ENCODE measurements around the gene EPHB6. TPM values are rescaled to one million over a fixed set of nuclear protein-coding genes. Genes with fewer than 3 reads are reported as not detected.

Gene EPHB6
- polyA plus RNA-seq, 1 donor from 2014 or later = 25.3 TPM

DNA sequence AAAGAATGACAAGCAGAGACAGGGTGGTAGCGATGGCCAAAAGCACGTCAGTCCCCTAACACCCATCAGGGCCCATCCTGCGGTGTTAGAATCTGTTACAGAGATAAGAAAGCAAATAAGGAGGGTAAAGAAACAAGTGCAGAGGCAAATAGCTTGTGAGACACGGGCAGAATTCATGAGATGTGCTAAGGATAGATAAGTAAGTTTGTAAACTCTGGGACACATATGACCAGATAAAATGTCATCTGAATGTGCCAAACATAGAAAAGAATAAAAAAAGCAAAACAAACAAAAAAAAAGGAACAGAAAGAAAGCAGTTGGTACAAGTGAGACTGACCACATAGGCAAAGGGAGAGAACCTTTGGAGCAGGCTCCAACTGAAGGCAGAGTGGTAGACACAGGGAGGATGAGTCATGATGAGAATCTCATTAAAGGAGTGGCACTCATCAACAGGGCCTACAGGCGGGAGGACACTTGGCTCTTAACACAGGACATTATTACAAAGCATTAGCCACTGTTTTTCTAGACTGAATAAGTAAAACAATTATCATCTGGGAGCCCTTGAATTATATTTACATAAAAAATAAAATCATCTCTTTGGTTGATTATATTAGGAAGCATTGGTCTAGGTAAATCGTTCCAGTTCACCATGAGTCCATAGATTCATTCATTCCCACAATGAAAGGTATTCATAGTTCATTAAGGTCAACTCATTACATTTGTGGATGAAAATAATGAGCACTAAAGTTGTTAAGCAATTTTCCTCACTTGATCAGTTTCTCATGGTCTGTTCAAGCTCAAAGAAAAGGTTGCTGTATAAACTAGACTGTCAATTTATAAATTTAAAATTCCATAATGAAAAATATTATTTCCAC, 21.5 kb upstream of the EPHB6 start:
- TF ChIP-seq EZH2 (IDR thresholded peaks at IDR 0.05; ENCODE audit: borderline replicate concordance, insufficient read depth, low read length, poor library complexity, severe bottlenecking) (no peak), SMC3 (conservative IDR thresholded peaks at IDR 0.05; ENCODE audit: poor library complexity) (no peak), RAD21 (conservative IDR thresholded peaks at IDR 0.05) (no peak), EP300 (conservative IDR thresholded peaks at IDR 0.05; ENCODE audit: poor library complexity, severe bottlenecking) (no peak), TAF1 (IDR thresholded peaks at IDR 0.05; ENCODE audit: low read depth) (no peak), POLR2AphosphoS5 (IDR thresholded peaks at IDR 0.05) (no peak), MXI1 (conservative IDR thresholded peaks at IDR 0.05; ENCODE audit: poor library complexity, severe bottlenecking) (no peak)
- TF ChIP-seq, protein P1, sequence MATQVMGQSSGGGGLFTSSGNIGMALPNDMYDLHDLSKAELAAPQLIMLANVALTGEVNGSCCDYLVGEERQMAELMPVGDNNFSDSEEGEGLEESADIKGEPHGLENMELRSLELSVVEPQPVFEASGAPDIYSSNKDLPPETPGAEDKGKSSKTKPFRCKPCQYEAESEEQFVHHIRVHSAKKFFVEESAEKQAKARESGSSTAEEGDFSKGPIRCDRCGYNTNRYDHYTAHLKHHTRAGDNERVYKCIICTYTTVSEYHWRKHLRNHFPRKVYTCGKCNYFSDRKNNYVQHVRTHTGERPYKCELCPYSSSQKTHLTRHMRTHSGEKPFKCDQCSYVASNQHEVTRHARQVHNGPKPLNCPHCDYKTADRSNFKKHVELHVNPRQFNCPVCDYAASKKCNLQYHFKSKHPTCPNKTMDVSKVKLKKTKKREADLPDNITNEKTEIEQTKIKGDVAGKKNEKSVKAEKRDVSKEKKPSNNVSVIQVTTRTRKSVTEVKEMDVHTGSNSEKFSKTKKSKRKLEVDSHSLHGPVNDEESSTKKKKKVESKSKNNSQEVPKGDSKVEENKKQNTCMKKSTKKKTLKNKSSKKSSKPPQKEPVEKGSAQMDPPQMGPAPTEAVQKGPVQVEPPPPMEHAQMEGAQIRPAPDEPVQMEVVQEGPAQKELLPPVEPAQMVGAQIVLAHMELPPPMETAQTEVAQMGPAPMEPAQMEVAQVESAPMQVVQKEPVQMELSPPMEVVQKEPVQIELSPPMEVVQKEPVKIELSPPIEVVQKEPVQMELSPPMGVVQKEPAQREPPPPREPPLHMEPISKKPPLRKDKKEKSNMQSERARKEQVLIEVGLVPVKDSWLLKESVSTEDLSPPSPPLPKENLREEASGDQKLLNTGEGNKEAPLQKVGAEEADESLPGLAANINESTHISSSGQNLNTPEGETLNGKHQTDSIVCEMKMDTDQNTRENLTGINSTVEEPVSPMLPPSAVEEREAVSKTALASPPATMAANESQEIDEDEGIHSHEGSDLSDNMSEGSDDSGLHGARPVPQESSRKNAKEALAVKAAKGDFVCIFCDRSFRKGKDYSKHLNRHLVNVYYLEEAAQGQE (IDR thresholded peaks at IDR 0.05; ENCODE audit: borderline replicate concordance) = no peak
- TF ChIP-seq, protein P2, sequence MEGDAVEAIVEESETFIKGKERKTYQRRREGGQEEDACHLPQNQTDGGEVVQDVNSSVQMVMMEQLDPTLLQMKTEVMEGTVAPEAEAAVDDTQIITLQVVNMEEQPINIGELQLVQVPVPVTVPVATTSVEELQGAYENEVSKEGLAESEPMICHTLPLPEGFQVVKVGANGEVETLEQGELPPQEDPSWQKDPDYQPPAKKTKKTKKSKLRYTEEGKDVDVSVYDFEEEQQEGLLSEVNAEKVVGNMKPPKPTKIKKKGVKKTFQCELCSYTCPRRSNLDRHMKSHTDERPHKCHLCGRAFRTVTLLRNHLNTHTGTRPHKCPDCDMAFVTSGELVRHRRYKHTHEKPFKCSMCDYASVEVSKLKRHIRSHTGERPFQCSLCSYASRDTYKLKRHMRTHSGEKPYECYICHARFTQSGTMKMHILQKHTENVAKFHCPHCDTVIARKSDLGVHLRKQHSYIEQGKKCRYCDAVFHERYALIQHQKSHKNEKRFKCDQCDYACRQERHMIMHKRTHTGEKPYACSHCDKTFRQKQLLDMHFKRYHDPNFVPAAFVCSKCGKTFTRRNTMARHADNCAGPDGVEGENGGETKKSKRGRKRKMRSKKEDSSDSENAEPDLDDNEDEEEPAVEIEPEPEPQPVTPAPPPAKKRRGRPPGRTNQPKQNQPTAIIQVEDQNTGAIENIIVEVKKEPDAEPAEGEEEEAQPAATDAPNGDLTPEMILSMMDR (IDR thresholded peaks at IDR 0.05; ENCODE audit: poor library complexity, severe bottlenecking) = no peak
- no peaks in the 10 kb centered on the region for H3K9me3 ChIP-seq (ENCODE audit: low read length)
- H4K20me1 ChIP-seq (ENCODE audit: insufficient read depth) = no peaks in the 10 kb centered on the region
- H3K9ac ChIP-seq (ENCODE audit: low read length) = no peak overlapping the region
- no peak overlapping the region for H3K27ac ChIP-seq (ENCODE audit: low read length)
- H3K4me3 ChIP-seq (ENCODE audit: low read length) = no peak overlapping the region
- no peak overlapping the region for H3K4me2 ChIP-seq (ENCODE audit: low read length)
- no peak overlapping the region for H2AFZ ChIP-seq (ENCODE audit: low read depth, low read length)
- H3K27me3 ChIP-seq (ENCODE audit: insufficient read depth, low read depth, low read length) = no peaks in the 10 kb centered on the region
- no peaks in the 10 kb centered on the region for H3K9me2 ChIP-seq (ENCODE audit: insufficient read depth, low read length)
- no peaks in the 10 kb centered on the region for H3F3A ChIP-seq (ENCODE audit: insufficient read depth, low read length, poor library complexity, severe bottlenecking)
- no peaks in the 10 kb centered on the region for H3K79me2 ChIP-seq (replicated peaks; ENCODE audit: insufficient read depth, low read length)
- H3K36me3 ChIP-seq (ENCODE audit: insufficient read depth, low read length) = no peaks in the 10 kb centered on the region

DNA sequence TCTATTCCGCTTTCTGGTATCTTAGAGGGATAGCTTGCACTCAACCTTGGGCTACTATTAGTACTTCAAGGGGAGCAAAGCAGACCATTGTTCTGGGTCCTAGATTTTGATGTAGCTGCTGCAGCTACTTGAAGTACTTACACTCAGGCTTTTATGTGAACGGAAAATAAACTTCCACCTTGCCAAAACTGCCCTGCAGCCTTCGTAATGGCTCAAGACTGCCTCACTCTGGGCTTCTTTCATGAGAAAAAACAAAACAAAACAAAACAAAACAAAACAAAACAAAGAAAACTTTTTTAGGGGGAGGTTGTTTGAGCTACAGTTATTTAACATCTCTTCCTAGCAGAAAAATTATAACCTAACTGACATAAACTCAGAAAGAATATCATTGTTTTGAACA, 19.4 kb upstream of the EPHB6 start:
- Histone ChIP-seq H4K20me1 (ENCODE audit: insufficient read depth) (no peaks in the 10 kb centered on the region), H3K9ac (ENCODE audit: low read length) (no peak overlapping the region), H3K4me3 (ENCODE audit: low read length) (no peak overlapping the region), H3K36me3 (ENCODE audit: insufficient read depth, low read length) (no peaks in the 10 kb centered on the region), H3F3A (ENCODE audit: insufficient read depth, low read length, poor library complexity, severe bottlenecking) (no peaks in the 10 kb centered on the region), H2AFZ (ENCODE audit: low read depth, low read length) (no peak overlapping the region), H3K9me3 (ENCODE audit: low read length) (no peaks in the 10 kb centered on the region), H3K79me2 (replicated peaks; ENCODE audit: insufficient read depth, low read length) (no peaks in the 10 kb centered on the region), H3K4me2 (ENCODE audit: low read length) (no peak overlapping the region), H3K9me2 (ENCODE audit: insufficient read depth, low read length) (no peaks in the 10 kb centered on the region), H3K27me3 (ENCODE audit: insufficient read depth, low read depth, low read length) (no peaks in the 10 kb centered on the region), H3K27ac (ENCODE audit: low read length) (no peak overlapping the region)
- TF ChIP-seq MXI1 (conservative IDR thresholded peaks at IDR 0.05; ENCODE audit: poor library complexity, severe bottlenecking) = no peak

Data from neural cell (in vitro differentiated cells).